ENCODE data around the gene C9orf153.
"Not testable (repeated sequence)": the region's sequence is repeated elsewhere in the genome, so short reads cannot be mapped to it uniquely, and the experiment has no call there.

C9orf153 gene

GRCh38 chr9:86298873-86299272, 39.4 kb upstream of the C9orf153 start:
- TF ChIP-seq CTCF (IDR thresholded peaks at IDR 0.05; ENCODE audit: borderline replicate concordance, control extremely low read depth, extremely low read depth, insufficient read depth, missing control alignments), result no peak
- in situ Hi-C loops (cut with MboI; ENCODE audit: low sequenced_read_pairs, unreplicated experiment), result no loop called here
- no peak for DNase-seq (ENCODE audit: low spot score)

DNA sequence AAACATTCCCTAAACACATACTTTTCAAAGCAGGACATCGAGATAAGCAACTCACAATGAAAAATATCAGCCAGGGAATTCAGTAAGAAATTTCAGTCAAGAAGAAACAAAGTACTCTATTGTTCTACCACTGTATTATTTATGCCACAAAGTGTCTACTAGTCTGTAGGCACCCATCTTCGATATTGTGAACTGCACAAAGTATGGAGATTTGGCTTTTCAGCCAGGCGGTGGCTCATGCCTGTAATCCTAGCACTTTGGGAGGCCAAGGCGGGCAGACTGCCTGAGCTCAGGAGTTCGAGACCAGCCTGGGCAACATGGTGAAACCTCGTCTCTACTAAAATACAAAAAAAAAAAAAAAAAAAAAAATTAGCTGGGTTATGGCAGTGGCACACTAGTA, 30.9 kb upstream of the C9orf153 start:
- DNase-seq (ENCODE audit: low spot score); in situ Hi-C loops (cut with MboI; ENCODE audit: low sequenced_read_pairs, unreplicated experiment): not testable (repeated sequence)

GRCh38 chr9:86288499-86289198, 29.2 kb upstream of the C9orf153 start:
- no peak for TF ChIP-seq CTCF (IDR thresholded peaks at IDR 0.05; ENCODE audit: borderline replicate concordance, control extremely low read depth, extremely low read depth, insufficient read depth, missing control alignments)
- in situ Hi-C loops (cut with MboI; ENCODE audit: low sequenced_read_pairs, unreplicated experiment), result no loop called here
- no peak for DNase-seq (ENCODE audit: low spot score)

- DNase-seq (ENCODE audit: low spot score), result no peak
- in situ Hi-C loops (cut with MboI; ENCODE audit: low sequenced_read_pairs, unreplicated experiment), result no loop called here
- peak; percentile 29 for TF ChIP-seq CTCF (IDR thresholded peaks at IDR 0.05; ENCODE audit: borderline replicate concordance, control extremely low read depth, extremely low read depth, insufficient read depth, missing control alignments)
These were observed 27.6 kb upstream of the C9orf153 start for GRCh38 chr9:86287013-86287412.

DNA sequence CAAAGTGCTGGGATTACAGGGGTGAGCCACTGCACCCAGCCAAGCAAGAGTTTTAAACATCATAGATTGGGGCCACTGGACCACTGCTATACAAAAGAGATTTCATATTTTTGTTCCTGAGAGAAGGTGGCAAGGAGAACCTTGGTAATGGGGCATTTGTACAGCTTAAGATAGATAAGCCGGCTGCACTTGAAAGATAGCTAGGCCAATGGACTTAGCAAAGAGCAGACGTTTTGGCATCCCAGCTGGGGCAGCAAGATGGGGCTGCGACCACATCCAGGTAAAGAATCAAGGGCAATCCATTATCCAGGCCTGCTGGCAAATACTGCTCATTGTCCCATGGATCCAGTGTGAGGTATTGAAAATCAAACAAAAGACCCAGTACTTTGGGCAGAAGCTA, 26.8 kb upstream of the C9orf153 start:
- DNase-seq (ENCODE audit: low spot score), result no peak
- in situ Hi-C loops (cut with MboI; ENCODE audit: low sequenced_read_pairs, unreplicated experiment), result no loop called here
- TF ChIP-seq CTCF (IDR thresholded peaks at IDR 0.05; ENCODE audit: borderline replicate concordance, control extremely low read depth, extremely low read depth, insufficient read depth, missing control alignments), result no peak

DNA sequence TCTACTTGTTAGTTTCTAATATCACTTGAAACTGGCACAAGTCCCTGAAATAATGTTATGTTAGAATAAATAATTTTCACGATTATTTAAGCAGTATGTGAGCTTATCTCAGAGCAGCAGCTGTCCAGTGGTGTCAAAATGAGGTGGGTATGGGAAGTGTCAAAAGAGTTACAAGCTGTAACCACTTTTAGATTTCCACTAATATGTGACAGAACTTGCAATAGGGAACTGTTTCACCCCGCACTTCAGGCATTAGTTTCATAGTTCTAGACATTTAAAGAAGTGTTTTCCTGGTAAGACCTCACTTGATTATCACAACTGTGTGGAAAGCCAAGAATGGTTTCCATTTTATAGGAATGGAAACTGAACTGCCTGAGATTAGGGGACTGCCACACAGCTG, 25.8 kb upstream of the C9orf153 start:
- in situ Hi-C loops (cut with MboI; ENCODE audit: low sequenced_read_pairs, unreplicated experiment), result no loop called here
- DNase-seq (ENCODE audit: low spot score), result no peak
- TF ChIP-seq CTCF (IDR thresholded peaks at IDR 0.05; ENCODE audit: borderline replicate concordance, control extremely low read depth, extremely low read depth, insufficient read depth, missing control alignments), result no peak

DNA sequence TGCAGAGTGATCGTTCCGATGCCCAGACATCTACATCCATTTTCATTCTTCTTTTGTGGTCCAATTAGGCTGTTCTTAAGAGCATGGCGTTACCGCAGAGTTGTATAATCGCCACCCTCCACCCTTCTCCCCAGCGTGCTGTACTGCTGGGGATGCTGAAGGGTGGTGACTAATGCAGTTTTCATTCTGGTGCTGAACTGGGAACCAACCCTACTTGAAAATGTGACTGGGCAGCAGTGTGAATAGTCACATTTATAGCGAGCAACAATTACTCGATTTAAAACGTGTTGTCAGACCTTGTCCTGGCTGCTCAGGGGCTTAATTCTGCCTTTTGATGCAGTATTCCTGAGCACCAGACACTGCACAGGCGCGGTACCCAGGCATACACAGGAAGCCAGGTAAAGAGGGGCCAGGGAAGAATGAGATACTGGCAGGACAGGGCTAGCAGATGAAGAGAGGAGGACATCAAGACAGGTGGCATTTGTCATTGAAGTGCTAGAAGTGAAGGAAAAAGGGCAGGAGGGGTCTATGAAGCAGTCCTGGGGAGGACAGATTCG, 23.6 kb upstream of the C9orf153 start:
- in situ Hi-C loops (cut with MboI; ENCODE audit: low sequenced_read_pairs, unreplicated experiment), result no loop called here
- TF ChIP-seq CTCF (IDR thresholded peaks at IDR 0.05; ENCODE audit: borderline replicate concordance, control extremely low read depth, extremely low read depth, insufficient read depth, missing control alignments), result no peak
- no peak for DNase-seq (ENCODE audit: low spot score)
